Measurements from ENCODE around the gene USP40. TPM values are rescaled to one million over a fixed set of nuclear protein-coding genes. Genes with fewer than 3 reads are reported as not detected.

The USP40 gene
- total and polyA plus RNA-seq, 2 donors (not counting 1 experiment from before 2014, with no cell fraction given), result 19.8 to 37.0 TPM

DNA sequence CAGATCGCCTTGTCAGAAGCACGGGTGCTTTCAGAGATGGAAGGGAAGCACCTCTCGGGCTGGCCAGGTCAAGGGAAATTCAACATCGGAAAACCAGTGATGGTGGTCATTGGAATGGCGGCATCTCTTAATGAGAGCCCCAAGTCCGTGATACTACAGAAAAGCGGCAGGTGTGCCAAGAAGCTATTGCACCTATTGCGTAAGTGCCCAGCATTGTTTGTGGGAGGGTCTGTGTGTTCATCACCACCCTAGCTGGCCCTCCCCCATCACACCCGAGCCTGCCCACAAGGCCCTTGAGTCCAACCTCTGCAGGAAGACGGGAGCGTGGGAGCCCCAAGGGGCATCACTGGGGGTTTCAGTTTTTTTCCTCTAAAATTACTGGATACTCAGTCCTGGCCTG is 111.6 kb downstream of the USP40 start:
- POLR2A ChIA-PET, result no interaction called here

DNA sequence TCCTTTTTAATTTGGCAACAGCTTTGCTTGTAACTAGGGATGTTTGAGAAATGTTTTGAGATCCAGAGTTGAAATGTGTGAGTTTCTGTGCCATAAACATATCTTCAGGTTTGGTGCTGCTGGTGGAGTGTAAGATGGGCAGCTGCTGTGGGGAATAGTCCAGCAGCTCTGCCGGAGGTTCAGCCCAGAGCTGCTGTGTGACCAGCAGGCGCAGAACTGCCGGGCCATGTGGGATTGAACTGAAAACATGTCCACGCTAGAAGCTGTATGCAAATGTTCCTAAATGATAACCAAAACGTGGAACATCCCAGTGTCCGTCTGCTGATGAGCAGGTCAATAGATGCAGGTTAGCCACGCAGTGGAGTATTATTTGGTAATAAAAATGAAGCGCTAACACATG is 112.7 kb downstream of the USP40 start:
- no peak overlapping the region for H2AFZ ChIP-seq (ENCODE audit: insufficient read depth, low read depth, low read length, poor library complexity, severe bottlenecking)
- Mint-ChIP-seq H3K27me3 (no peaks in the 10 kb centered on the region), H3K9me3 (ENCODE audit: insufficient read depth) (no peaks in the 10 kb centered on the region), H3K27ac (no peak overlapping the region), H3K4me3 (no peak overlapping the region), H3K4me1 (no peaks in the 10 kb centered on the region)
- no peak overlapping the region for H3K27ac ChIP-seq (ENCODE audit: low read length in 2 of 2)
- H3K9ac ChIP-seq (ENCODE audit: low read length), result no peak overlapping the region
- no peak overlapping the region for H3K4me2 ChIP-seq (replicated peaks; ENCODE audit: low read depth, low read length, poor library complexity, severe bottlenecking)
- H3K4me3 ChIP-seq (ENCODE audit: control extremely low read depth in 1 of 5, extremely low read depth in 1 of 5, insufficient read depth in 1 of 5, low read depth in 2 of 5, low read length in 4 of 5), result no peak overlapping the region
- peaks cover 34 to 99% of the 10 kb centered on the region in 2 experiments for H3K36me3 ChIP-seq (replicated peaks in 1 of 2; ENCODE audit: control extremely low read depth in 1 of 2, control insufficient read depth in 1 of 2, extremely low read depth in 1 of 2, insufficient read depth in 2 of 2, low read length in 1 of 2)
- ChIA-PET CTCF (no interaction called here), POLR2A (no interaction called here)
- intact Hi-C loops (cut with micrococcal nuclease), result no loop called here
- peaks cover 68% of the 10 kb centered on the region for H4K20me1 ChIP-seq (ENCODE audit: control insufficient read depth, insufficient read depth, low read length, poor library complexity, severe bottlenecking)
- no peak for ATAC-seq (ENCODE audit: low read depth)
- no peaks in the 10 kb centered on the region for H3K27me3 ChIP-seq (replicated peaks in 1 of 4; ENCODE audit: control extremely low read depth in 1 of 4, control insufficient read depth in 3 of 4, insufficient read depth in 4 of 4, low read length in 3 of 4)
- 98% methylated on average over 8 of the region's 8 CpGs for WGBS (ENCODE audit: insufficient coverage)
- H3K79me2 ChIP-seq (ENCODE audit: control insufficient read depth, insufficient read depth, low read length), result peaks cover 53% of the 10 kb centered on the region
- no peaks in the 10 kb centered on the region for H3K4me1 ChIP-seq (ENCODE audit: control insufficient read depth in 2 of 2, insufficient read depth in 2 of 2, low read length in 2 of 2)
- DNase-seq, result no peak
- no peaks in the 10 kb centered on the region for H3K9me3 ChIP-seq (ENCODE audit: control extremely low read depth in 1 of 3, control insufficient read depth in 2 of 3, insufficient read depth in 1 of 3, low read length in 2 of 3)
- TF ChIP-seq CTCF (IDR thresholded peaks at IDR 0.05) (no peak), EZH2 (IDR thresholded peaks at IDR 0.05; ENCODE audit: borderline replicate concordance, insufficient read depth, low read depth, low read length, poor library complexity, severe bottlenecking) (no peak)

More for the DNA sequence above, 111.6 kb downstream of the USP40 start:
- DNase-seq (no peak), ATAC-seq (ENCODE audit: low read depth) (no peak)
- Mint-ChIP-seq H3K27ac (no peak overlapping the region), H3K9me3 (ENCODE audit: insufficient read depth) (no peaks in the 10 kb centered on the region), H3K4me3 (no peak overlapping the region), H3K27me3 (no peaks in the 10 kb centered on the region), H3K4me1 (no peaks in the 10 kb centered on the region)
- TF ChIP-seq CTCF (IDR thresholded peaks at IDR 0.05) (no peak), EZH2 (IDR thresholded peaks at IDR 0.05; ENCODE audit: borderline replicate concordance, insufficient read depth, low read depth, low read length, poor library complexity, severe bottlenecking) (no peak)
- CTCF ChIA-PET, result no interaction called here
- Histone ChIP-seq H3K27ac (ENCODE audit: low read length in 2 of 2) (no peak overlapping the region), H3K4me1 (ENCODE audit: control insufficient read depth in 2 of 2, insufficient read depth in 2 of 2, low read length in 2 of 2) (no peaks in the 10 kb centered on the region), H3K4me3 (ENCODE audit: control extremely low read depth in 1 of 5, extremely low read depth in 1 of 5, insufficient read depth in 1 of 5, low read depth in 2 of 5, low read length in 4 of 5) (no peak overlapping the region), H3K79me2 (ENCODE audit: control insufficient read depth, insufficient read depth, low read length) (peaks cover 42% of the 10 kb centered on the region), H4K20me1 (ENCODE audit: control insufficient read depth, insufficient read depth, low read length, poor library complexity, severe bottlenecking) (peaks cover 61% of the 10 kb centered on the region), H3K9me3 (ENCODE audit: control extremely low read depth in 1 of 3, control insufficient read depth in 2 of 3, insufficient read depth in 1 of 3, low read length in 2 of 3) (no peaks in the 10 kb centered on the region), H3K27me3 (replicated peaks in 1 of 4; ENCODE audit: control extremely low read depth in 1 of 4, control insufficient read depth in 3 of 4, insufficient read depth in 4 of 4, low read length in 3 of 4) (no peaks in the 10 kb centered on the region), H3K9ac (ENCODE audit: low read length) (no peak overlapping the region), H3K4me2 (replicated peaks; ENCODE audit: low read depth, low read length, poor library complexity, severe bottlenecking) (no peak overlapping the region), H2AFZ (ENCODE audit: insufficient read depth, low read depth, low read length, poor library complexity, severe bottlenecking) (no peak overlapping the region), H3K36me3 (replicated peaks in 1 of 2; ENCODE audit: control extremely low read depth in 1 of 2, control insufficient read depth in 1 of 2, extremely low read depth in 1 of 2, insufficient read depth in 2 of 2, low read length in 1 of 2) (peaks cover 34 to 99% of the 10 kb centered on the region in 2 experiments)
- WGBS (ENCODE audit: insufficient coverage), result 99% methylated on average over 6 of the region's 11 CpGs
- intact Hi-C loops (cut with micrococcal nuclease), result no loop called here

Data from B cell (primary cell).